ENCODE measurements around the gene BRWD1. TPM values are rescaled to one million over a fixed set of nuclear protein-coding genes. Genes with fewer than 3 reads are reported as not detected.
A peak's percentile ranks its signal among the peaks of the same experiment; 100 is the strongest.

BRWD1 gene
- total RNA-seq, 1 donor from 2014 or later: 62.1 TPM

DNA sequence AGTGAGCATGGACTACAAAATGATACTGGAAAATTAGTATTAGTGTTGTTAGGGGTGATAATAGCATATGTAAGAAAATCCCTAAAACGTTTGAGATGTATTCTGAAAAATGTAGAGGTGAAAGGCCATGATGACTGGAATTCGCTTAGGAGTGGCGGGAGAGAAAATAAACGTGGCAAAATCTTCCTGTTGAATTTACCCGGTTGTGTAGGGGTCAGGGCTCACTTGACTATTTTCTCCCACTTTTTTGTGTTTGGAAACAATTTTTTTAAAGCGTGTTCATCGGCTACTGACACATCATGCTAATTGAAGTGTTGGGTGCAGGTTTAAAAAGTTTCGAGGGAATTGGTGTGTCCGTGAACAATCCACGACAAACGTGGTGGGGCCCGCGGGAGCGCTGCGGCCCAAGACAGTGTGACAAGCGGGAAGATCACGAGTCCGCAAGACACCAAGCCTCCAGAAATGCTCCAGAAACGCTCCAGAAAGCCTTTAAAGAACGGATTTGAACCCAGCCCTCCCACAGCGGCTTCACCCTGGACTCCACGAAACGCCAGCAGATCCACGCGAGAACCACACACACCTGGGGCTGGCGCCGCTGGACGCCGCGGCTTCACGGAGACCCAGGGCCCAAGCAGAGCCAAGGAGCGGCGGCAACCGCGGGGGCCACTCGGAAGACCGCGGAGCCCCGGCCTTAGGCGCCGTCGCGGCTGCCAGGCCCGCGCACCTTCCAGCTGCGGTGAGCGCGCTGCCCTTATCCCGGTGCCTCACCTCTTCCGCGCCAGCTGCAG is 130.8 kb downstream of the BRWD1 start:
- no peak for TF ChIP-seq POLR2A (IDR thresholded peaks at IDR 0.05)
- TF ChIP-seq, protein P1, sequence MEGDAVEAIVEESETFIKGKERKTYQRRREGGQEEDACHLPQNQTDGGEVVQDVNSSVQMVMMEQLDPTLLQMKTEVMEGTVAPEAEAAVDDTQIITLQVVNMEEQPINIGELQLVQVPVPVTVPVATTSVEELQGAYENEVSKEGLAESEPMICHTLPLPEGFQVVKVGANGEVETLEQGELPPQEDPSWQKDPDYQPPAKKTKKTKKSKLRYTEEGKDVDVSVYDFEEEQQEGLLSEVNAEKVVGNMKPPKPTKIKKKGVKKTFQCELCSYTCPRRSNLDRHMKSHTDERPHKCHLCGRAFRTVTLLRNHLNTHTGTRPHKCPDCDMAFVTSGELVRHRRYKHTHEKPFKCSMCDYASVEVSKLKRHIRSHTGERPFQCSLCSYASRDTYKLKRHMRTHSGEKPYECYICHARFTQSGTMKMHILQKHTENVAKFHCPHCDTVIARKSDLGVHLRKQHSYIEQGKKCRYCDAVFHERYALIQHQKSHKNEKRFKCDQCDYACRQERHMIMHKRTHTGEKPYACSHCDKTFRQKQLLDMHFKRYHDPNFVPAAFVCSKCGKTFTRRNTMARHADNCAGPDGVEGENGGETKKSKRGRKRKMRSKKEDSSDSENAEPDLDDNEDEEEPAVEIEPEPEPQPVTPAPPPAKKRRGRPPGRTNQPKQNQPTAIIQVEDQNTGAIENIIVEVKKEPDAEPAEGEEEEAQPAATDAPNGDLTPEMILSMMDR (IDR thresholded peaks at IDR 0.05): no peak
- TF ChIP-seq POLR2AphosphoS5 (IDR thresholded peaks at IDR 0.05; ENCODE audit: insufficient read depth in 1 of 2, low read depth in 1 of 2): no peak
- Histone ChIP-seq H3K4me1 (peaks cover 18% of the 10 kb centered on the region), H3K9me3 (no peaks in the 10 kb centered on the region), H3K36me3 (no peaks in the 10 kb centered on the region), H3K27ac (peak overlapping the region; percentile 94), H3K4me3 (peak overlapping the region; percentile 84 to 86), H3K27me3 (no peaks in the 10 kb centered on the region)
- intact Hi-C loops (cut with DNase I): loop anchor here (10.0 kb wide), 1 partner anchor 202 kb away; a partner anchor contains a TSS
- no peak for DNase-seq (ENCODE audit: extremely low spot score in 2 of 2)

DNA sequence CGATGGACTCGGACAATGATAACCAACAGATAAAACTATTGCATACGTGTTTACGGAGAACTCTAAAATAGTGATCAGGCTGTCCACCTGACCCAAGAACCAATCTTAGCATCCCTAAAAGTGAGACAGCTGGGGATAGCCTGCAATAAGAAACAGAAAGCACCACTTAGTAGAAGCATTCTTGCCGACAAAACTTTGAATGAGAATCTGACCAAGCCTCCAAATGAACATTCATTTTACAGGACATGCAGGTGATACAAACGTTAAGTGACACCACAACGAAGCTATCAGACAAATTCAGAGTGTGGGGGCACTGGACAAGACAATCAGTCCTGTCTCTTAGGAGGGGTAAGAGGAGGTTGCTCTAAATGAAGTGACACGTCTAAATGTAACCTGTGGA is 131.4 kb downstream of the BRWD1 start:
- TF ChIP-seq POLR2AphosphoS5 (IDR thresholded peaks at IDR 0.05; ENCODE audit: insufficient read depth in 1 of 2, low read depth in 1 of 2): no peak
- TF ChIP-seq POLR2A (IDR thresholded peaks at IDR 0.05): no peak
- TF ChIP-seq, protein P1 (IDR thresholded peaks at IDR 0.05): no peak
- Histone ChIP-seq H3K9me3 (no peaks in the 10 kb centered on the region), H3K4me3 (peak overlapping the region; percentile 84 to 86), H3K36me3 (no peaks in the 10 kb centered on the region), H3K27ac (peak overlapping the region; percentile 94), H3K4me1 (peaks cover 18% of the 10 kb centered on the region), H3K27me3 (no peaks in the 10 kb centered on the region)
- DNase-seq (ENCODE audit: extremely low spot score in 2 of 2): no peak
- intact Hi-C loops (cut with DNase I): loop anchor here (10.0 kb wide), 1 partner anchor 203 kb away; a partner anchor contains a TSS

DNA sequence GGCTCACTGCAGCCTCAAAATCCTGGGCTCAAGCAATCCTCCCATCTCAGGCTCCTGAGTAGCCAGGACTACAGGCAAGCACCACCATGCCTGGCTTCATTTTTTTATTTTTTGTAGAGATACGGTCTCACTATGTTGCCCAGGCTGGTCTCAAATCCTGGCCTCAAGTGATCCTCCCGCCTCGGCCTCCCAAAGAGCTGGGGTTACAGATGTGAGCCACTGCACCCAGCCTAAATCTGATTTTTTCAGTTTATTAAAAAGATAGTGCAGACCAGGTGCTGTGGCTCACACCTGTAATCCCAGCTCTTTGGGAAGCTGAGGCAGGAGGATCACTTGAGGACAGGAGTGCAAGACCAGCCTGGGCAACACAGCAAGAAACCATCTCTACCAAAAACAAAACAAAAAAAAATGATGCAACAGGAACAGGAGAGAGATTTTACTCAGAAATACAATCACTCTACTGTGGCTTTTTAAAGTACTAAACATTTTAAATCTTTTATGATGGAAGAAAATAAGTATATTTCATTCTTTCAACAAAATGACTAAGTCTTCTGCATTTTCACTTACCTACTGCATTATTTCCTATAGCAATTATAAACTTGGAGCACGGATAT is 132.1 kb downstream of the BRWD1 start:
- TF ChIP-seq POLR2AphosphoS5 (IDR thresholded peaks at IDR 0.05; ENCODE audit: insufficient read depth in 1 of 2, low read depth in 1 of 2) (no peak), POLR2A (IDR thresholded peaks at IDR 0.05) (no peak)
- TF ChIP-seq, protein P1 (IDR thresholded peaks at IDR 0.05): no peak
- peaks cover 18% of the 10 kb centered on the region for H3K4me1 ChIP-seq
- no peak for DNase-seq (ENCODE audit: extremely low spot score in 2 of 2)
- H3K27ac ChIP-seq: no peak overlapping the region
- no peaks in the 10 kb centered on the region for H3K27me3 ChIP-seq
- intact Hi-C loops (cut with DNase I): loop anchor here (10.0 kb wide), 1 partner anchor 203 kb away; a partner anchor contains a TSS
- no peak overlapping the region for H3K4me3 ChIP-seq
- no peaks in the 10 kb centered on the region for H3K9me3 ChIP-seq
- no peaks in the 10 kb centered on the region for H3K36me3 ChIP-seq

DNA sequence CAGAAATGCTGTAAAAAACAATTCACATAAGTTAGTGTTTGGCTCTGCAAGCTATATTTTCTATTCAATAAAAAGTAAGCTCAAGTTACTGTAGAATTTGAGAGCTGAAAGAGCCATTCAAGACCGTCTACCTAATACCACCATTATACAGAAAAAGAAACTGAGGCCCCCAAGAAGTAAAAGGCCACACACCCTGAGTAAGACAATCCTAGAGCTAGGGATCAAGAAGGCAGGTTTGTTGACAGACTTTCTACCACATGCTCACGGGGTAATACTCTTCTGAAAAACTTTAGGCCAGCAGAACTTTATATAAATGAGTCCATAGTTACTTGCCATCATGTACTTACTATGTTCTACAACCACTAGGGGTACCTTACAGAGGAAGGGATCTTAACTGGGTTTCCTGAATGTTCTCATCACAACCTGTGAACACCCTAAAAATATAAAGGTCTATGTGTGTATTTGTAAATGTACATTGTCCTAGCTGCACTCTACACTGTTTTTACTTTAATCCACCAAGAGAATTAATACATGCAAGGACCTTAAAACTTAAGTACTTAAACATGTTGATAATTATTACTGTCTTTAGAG is 132.9 kb downstream of the BRWD1 start:
- Histone ChIP-seq H3K4me1 (peaks cover 18% of the 10 kb centered on the region), H3K27ac (no peak overlapping the region), H3K4me3 (no peak overlapping the region), H3K9me3 (no peaks in the 10 kb centered on the region), H3K27me3 (no peaks in the 10 kb centered on the region), H3K36me3 (no peaks in the 10 kb centered on the region)
- intact Hi-C loops (cut with DNase I): loop anchor here (10.0 kb wide), 1 partner anchor 204 kb away; a partner anchor contains a TSS
- DNase-seq (ENCODE audit: extremely low spot score in 2 of 2): no peak
- TF ChIP-seq POLR2AphosphoS5 (IDR thresholded peaks at IDR 0.05; ENCODE audit: insufficient read depth in 1 of 2, low read depth in 1 of 2): no peak
- TF ChIP-seq POLR2A (IDR thresholded peaks at IDR 0.05): no peak
- TF ChIP-seq, protein P1 (IDR thresholded peaks at IDR 0.05): no peak

All from vagina (tissue), 2 donors.